GM12873 (cell line): ENCODE measurements around the gene SLC13A5.
A peak's percentile ranks its signal among the peaks of the same experiment; 100 is the strongest.

Experiments
- CTCF ChIP-seq: IDR thresholded peaks from 2 replicates; pipeline ENCODE4 v1.5.1; 2012; ENCODE audit warnings: low read depth, mild to moderate bottlenecking, moderate library complexity, low read length, control low read depth; ENCODE audit not compliant: insufficient read depth; ENCODE audit errors: missing control alignments

SLC13A5 gene

DNA sequence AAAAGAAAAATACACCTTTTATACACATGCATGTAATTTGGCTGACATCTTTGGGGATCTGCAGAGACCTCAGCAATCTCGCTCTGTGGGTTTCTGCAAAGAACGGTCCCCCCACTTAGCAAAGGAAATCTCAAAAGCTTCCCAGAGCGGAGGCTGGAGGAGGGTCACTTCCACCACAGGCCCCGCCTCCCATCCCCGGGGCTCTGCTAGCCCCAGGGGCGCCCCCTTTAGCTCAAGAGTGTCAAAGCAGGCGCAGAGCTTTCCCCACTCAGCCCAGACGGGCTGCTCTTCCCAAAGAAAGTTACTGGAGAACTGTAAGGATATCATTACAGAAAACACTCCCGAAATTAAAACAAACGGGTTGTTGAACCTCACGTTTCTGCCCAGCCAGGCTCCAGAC, 11.4 kb downstream of the SLC13A5 start:
- TF ChIP-seq CTCF: peak; percentile 62

DNA sequence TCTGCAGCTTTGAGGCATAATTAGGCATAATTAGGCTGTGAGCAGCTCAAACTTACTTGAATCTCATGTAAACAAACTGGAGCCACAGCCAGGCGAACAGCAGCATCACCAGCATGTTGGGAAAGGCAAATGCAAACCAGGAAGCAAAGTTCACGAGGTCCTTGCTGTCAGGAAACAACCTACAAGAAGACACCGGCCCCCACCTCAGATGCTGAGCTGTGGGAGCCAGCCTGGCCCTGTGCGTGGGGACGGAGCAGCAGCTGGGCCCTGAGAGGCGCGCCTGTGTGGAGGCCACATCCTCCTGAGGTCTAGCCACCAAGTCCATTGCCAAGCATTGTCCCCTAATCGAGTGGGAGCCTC, 12.2 kb downstream of the SLC13A5 start:
- TF ChIP-seq CTCF: no peak

DNA sequence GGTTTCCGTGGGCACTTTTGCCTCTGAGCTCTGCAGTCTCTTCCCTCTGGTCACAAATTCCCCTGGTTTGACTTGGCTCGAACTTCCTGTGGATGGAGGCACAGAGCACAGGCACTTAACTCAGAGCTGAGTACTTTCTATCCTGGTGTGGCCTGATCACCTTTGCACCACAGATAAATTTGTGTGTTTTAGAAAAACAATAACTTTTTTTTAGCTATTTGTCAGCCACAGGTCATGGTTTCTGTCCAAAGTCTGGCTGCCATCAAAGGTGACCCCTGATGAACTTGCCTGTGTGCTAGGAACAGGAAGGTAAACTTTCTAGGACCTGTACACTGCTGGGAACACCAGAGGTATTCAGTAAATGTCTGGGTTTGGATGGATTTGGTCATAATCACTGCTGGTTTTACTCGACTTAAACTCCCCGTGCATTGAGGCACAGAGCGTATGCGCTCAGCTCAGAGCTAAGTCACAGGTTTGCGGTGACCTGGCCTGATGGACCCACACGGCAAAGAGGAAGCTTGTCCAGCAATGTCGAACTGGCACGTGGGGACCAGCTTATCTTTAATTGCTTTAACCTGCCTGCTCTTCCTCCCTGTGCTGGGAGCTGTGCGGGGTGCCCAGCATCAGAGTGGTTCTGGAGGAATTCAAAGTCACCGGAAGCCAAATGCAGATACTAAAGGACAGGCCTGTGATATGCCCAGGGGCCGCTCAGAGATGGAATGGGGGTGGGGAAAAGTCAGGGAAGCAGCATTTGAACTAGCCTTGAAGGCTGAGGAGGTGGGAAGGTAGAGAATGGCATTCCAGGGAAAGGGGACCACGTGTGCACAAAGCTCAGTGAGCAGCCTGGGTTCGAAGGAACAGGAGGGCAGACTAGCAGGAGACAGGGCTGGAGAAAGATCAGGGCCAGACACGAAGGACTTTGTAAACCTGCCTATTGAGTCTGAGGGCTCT, 12.9 kb downstream of the SLC13A5 start:
- TF ChIP-seq CTCF: no peak

GRCh38 chr17:6698004-6698403, 15.2 kb downstream of the SLC13A5 start:
- TF ChIP-seq CTCF: no peak

GRCh38 chr17:6696906-6697305, 16.3 kb downstream of the SLC13A5 start:
- no peak for TF ChIP-seq CTCF

- no peak for TF ChIP-seq CTCF
Observed at GRCh38 chr17:6695565-6695964, 17.6 kb downstream of the SLC13A5 start.

DNA sequence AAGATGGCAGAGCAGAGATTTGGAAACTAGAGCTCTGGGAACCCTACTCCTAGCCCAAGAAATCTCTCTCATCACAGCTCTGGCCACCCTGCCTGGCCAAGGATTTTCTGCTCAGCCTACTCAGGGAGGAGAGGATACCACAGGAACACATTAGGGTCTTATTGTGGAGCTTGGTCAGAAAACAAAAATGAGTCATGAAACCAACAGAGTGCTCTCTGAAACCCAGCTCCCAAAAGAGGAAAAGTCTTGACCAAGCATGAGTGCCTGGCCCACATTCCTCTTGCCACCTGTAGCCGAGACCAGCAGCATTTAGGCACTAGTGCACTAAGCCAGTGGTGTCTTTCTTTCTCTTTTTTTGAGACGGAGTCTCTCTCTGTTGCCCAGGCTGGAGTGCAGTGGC, 18.1 kb downstream of the SLC13A5 start:
- TF ChIP-seq CTCF: no peak
